CD14-positive monocyte (primary cell): ENCODE measurements around the gene SOS1. TPM values are rescaled to one million over a fixed set of nuclear protein-coding genes. Genes with fewer than 3 reads are reported as not detected.

ENCODE experiments used
- DNase-seq, 3 donors: peaks; one replicate each; pipeline ENCODE4 v3.0.0-alpha.2; 2011 to 2022
- H2AFZ ChIP-seq: 2 replicates; pipeline ENCODE4 v1.6.0; 2012; ENCODE audit warnings: mild to moderate bottlenecking, low read depth, low read length, inconsistent platforms; ENCODE audit not compliant: insufficient read depth, poor library complexity, severe bottlenecking
- H3K27ac ChIP-seq, 2 donors: 1 replicate in 1 of 2; 2 replicates in 1 of 2; pipeline ENCODE4 v1.5.1; 2012 to 2013; ENCODE audit warnings: low read length in 2 of 2, control low read depth in 1 of 2, inconsistent platforms in 1 of 2, low read depth in 1 of 2, mild to moderate bottlenecking in 1 of 2
- H3K27me3 ChIP-seq, 2 donors: one replicate each; pipeline versions ENCODE4 v1.6.0 to v1.6.1; 2011 to 2013; ENCODE audit warnings: low read length in 2 of 2; ENCODE audit not compliant: control insufficient read depth in 2 of 2, insufficient read depth in 2 of 2
- H3K36me3 ChIP-seq, 2 donors: replicated peaks in 1 of 2; 1 replicate in 1 of 2; 2 replicates in 1 of 2; pipeline versions ENCODE4 v1.5.1 to v1.6.1; 2012 to 2013; ENCODE audit warnings: low read length in 2 of 2, control low read depth in 1 of 2, inconsistent platforms in 1 of 2, mild to moderate bottlenecking in 1 of 2; ENCODE audit not compliant: insufficient read depth in 2 of 2, control insufficient read depth in 1 of 2
- H3K4me1 ChIP-seq, 2 donors: 1 replicate in 1 of 2; 2 replicates in 1 of 2; pipeline versions ENCODE4 v1.5.1 to v1.6.1; 2012 to 2013; ENCODE audit warnings: low read length in 2 of 2, control low read depth in 1 of 2, inconsistent platforms in 1 of 2, mild to moderate bottlenecking in 1 of 2, moderate library complexity in 1 of 2; ENCODE audit not compliant: insufficient read depth in 2 of 2, control insufficient read depth in 1 of 2
- H3K4me2 ChIP-seq: replicated peaks from 2 replicates; pipeline ENCODE3; 2012; ENCODE audit warnings: low read length, moderate library complexity, mild to moderate bottlenecking; ENCODE audit not compliant: poor library complexity, severe bottlenecking; ENCODE audit errors: extremely low read depth
- H3K4me3 ChIP-seq, 3 experiments: fragments of 200-600 bp in 1 of 3; sonication (generic) in 1 of 3; replicated peaks in 1 of 3; 1 replicate in 2 of 3; 2 replicates in 1 of 3; pipeline ENCODE4 v1.5.1; 2011 to 2013; ENCODE audit warnings: low read length in 3 of 3, mild to moderate bottlenecking in 3 of 3, control low read depth in 2 of 3, low read depth in 2 of 3, inconsistent platforms in 1 of 3, moderate library complexity in 1 of 3
- H3K79me2 ChIP-seq: 2 replicates; pipeline ENCODE4 v1.6.0; 2012; ENCODE audit warnings: mild to moderate bottlenecking, control low read depth, inconsistent platforms, low read length, moderate library complexity; ENCODE audit not compliant: insufficient read depth
- H3K9ac ChIP-seq: 2 replicates; pipeline ENCODE4 v1.6.0; 2017; ENCODE audit warnings: low read length, mild to moderate bottlenecking; ENCODE audit not compliant: insufficient read depth, poor library complexity, severe bottlenecking
- H3K9me3 ChIP-seq, 2 donors: replicated peaks in 1 of 2; 1 replicate in 1 of 2; 2 replicates in 1 of 2; pipeline versions ENCODE4 v1.5.1 to v1.6.1; 2012 to 2013; ENCODE audit warnings: low read length in 2 of 2, control low read depth in 1 of 2; ENCODE audit not compliant: control insufficient read depth in 1 of 2, insufficient read depth in 1 of 2
- H4K20me1 ChIP-seq: 2 replicates; pipeline ENCODE4 v1.6.0; 2012; ENCODE audit warnings: mild to moderate bottlenecking, low read length, control low read depth, moderate library complexity; ENCODE audit not compliant: insufficient read depth
- H3K27ac Mint-ChIP-seq, 7 donors: one replicate each; pipeline ENCODE4 v1.8.0; 2020; ENCODE audit warnings: mild to moderate bottlenecking in 7 of 7, mixed read lengths in 7 of 7, moderate library complexity in 6 of 7, inconsistent platforms in 2 of 7
- H3K27me3 Mint-ChIP-seq, 3 donors: one replicate each; pipeline ENCODE4 v1.8.0; 2021 to 2022; ENCODE audit warnings: low read depth in 3 of 3, mild to moderate bottlenecking in 3 of 3, mixed read lengths in 3 of 3, moderate library complexity in 3 of 3, inconsistent platforms in 1 of 3
- H3K36me3 Mint-ChIP-seq, 2 donors: one replicate each; pipeline ENCODE4 v1.8.0; 2020; ENCODE audit warnings: mixed read lengths in 2 of 2, inconsistent platforms in 1 of 2, mild to moderate bottlenecking in 1 of 2
- H3K4me1 Mint-ChIP-seq: one replicate; pipeline ENCODE4 v1.8.0; 2020; ENCODE audit warnings: mild to moderate bottlenecking, mixed read lengths
- H3K4me3 Mint-ChIP-seq, 2 donors: one replicate each; pipeline ENCODE4 v1.8.0; 2020; ENCODE audit warnings: mild to moderate bottlenecking in 2 of 2, mixed read lengths in 2 of 2, moderate library complexity in 1 of 2
- H3K9me3 Mint-ChIP-seq, 7 donors: one replicate each; pipeline ENCODE4 v1.8.0; 2020 to 2022; ENCODE audit warnings: mixed read lengths in 7 of 7, mild to moderate bottlenecking in 6 of 7, moderate library complexity in 6 of 7, inconsistent platforms in 2 of 7
- CTCF ChIP-seq: fragments of 200-600 bp; IDR thresholded peaks from one replicate; pipeline ENCODE4 v1.8.0; 2022; ENCODE audit warnings: antibody characterized with exemption, mild to moderate bottlenecking
- WGBS: methylation state at CpG from one replicate; pipeline ENCODE4 v1.1.5; 2013; ENCODE audit warnings: missing lambda C conversion rate; ENCODE audit not compliant: insufficient coverage; 5-methylcytosine and 5-hydroxymethylcytosine counted together
- intact Hi-C, 2 donors: fragments of 100-400 bp; cut with micrococcal nuclease; formaldehyde crosslinking; loops; one replicate each; pipeline versions ENCODE4 v1.15.0 to v1.15.1; 2023
- polyA plus RNA-seq, 3 donors: library from polyadenylated mRNA; depleted of rRNA in 1 of 3; unstranded in 2 of 3; stranded (reverse) in 1 of 3; fragments of 300-500 nt in 2 of 3; fragments of >200 nt in 1 of 3; fragmentation: Illumina TruSeq in 2 of 3; gene quantifications; 1 replicate in 2 of 3; 2 replicates in 1 of 3; pipeline ENCODE4 v1.2.3, GENCODE V29; 2012 to 2021

The SOS1 gene
- polyA plus RNA-seq, 3 donors = 5.3 to 15.6 (median 7.7) TPM

- Histone ChIP-seq H3K9ac (no peak overlapping the region), H4K20me1 (peaks cover 96% of the 10 kb centered on the region), H2AFZ (no peak overlapping the region), H3K4me1 (peaks cover 20 to 40% of the 10 kb centered on the region in 2 donors), H3K79me2 (peaks cover 94% of the 10 kb centered on the region), H3K27ac (peak overlapping the region in 1 of 2 donors; percentile 65), H3K27me3 (no peaks in the 10 kb centered on the region), H3K36me3 (no peaks in the 10 kb centered on the region), H3K9me3 (no peaks in the 10 kb centered on the region), H3K4me3 (no peak overlapping the region), H3K4me2 (no peak overlapping the region)
- DNase-seq = no peak
- Mint-ChIP-seq H3K27me3 (peaks cover 0 to 1% (median 0%) of the 10 kb centered on the region in 3 donors), H3K4me1 (peaks cover 54% of the 10 kb centered on the region), H3K36me3 (peaks cover 6 to 10% of the 10 kb centered on the region in 2 donors), H3K9me3 (no peaks in the 10 kb centered on the region), H3K4me3 (peak overlapping the region in 1 of 2 donors; percentile 39), H3K27ac (peak overlapping the region in 6 of 7 donors; percentile 6 to 79 (median 56))
- intact Hi-C loops = no loop called here
- no peak for TF ChIP-seq CTCF
- no CpG with 5 or more reads among the region's 1 CpG for WGBS
Measured at GRCh38 chr2:39094717-39095363, 26.0 kb downstream of the SOS1 start.

GRCh38 chr2:39093218-39093898, 27.5 kb downstream of the SOS1 start:
- no peak overlapping the region for H2AFZ ChIP-seq
- peaks cover 0 to under 1% (median 0%) of the 10 kb centered on the region in 7 donors for H3K9me3 Mint-ChIP-seq
- H3K9ac ChIP-seq = no peak overlapping the region
- WGBS = 86% methylated on average over 1 of the region's 3 CpGs
- H3K27ac Mint-ChIP-seq = peak overlapping the region in 6 of 7 donors; percentile 7 to 85 (median 29)
- TF ChIP-seq CTCF = no peak
- peak overlapping the region in 1 of 2 donors; percentile 55 for H3K27ac ChIP-seq
- intact Hi-C loops = no loop called here
- no peaks in the 10 kb centered on the region for H3K36me3 ChIP-seq
- peaks cover 20 to 40% of the 10 kb centered on the region in 2 donors for H3K4me1 ChIP-seq
- peaks cover 95% of the 10 kb centered on the region for H4K20me1 ChIP-seq
- H3K4me3 ChIP-seq = no peak overlapping the region
- no peaks in the 10 kb centered on the region for H3K27me3 ChIP-seq
- H3K4me1 Mint-ChIP-seq = peaks cover 45% of the 10 kb centered on the region
- H3K9me3 ChIP-seq = no peaks in the 10 kb centered on the region
- H3K27me3 Mint-ChIP-seq = peaks cover 0 to 1% (median 0%) of the 10 kb centered on the region in 3 donors
- peaks cover 8 to 10% of the 10 kb centered on the region in 2 donors for H3K36me3 Mint-ChIP-seq
- DNase-seq = no peak
- H3K4me2 ChIP-seq = no peak overlapping the region
- H3K79me2 ChIP-seq = peaks cover 93% of the 10 kb centered on the region
- H3K4me3 Mint-ChIP-seq = no peak overlapping the region
